Testis (tissue), 2 donors: ENCODE measurements around the gene KLHL3.

ENCODE experiments used
- POLR2A ChIP-seq: fragments of 450-650 bp; IDR thresholded peaks from one replicate; pipeline ENCODE4 v1.6.1; 2017; ENCODE audit warnings: antibody characterized with exemption, mild to moderate bottlenecking, moderate library complexity
- TF ChIP-seq, protein P1 (sequence below), 3 experiments: fragments of 450-650 bp in 2 of 3; fragments of 200-600 bp in 1 of 3; sonication (generic) in 1 of 3; IDR thresholded peaks; one replicate each; pipeline ENCODE4 v1.5.1; 2016 to 2019; ENCODE audit warnings: antibody characterized with exemption in 3 of 3, mild to moderate bottlenecking in 2 of 3, moderate library complexity in 1 of 3

DNA sequence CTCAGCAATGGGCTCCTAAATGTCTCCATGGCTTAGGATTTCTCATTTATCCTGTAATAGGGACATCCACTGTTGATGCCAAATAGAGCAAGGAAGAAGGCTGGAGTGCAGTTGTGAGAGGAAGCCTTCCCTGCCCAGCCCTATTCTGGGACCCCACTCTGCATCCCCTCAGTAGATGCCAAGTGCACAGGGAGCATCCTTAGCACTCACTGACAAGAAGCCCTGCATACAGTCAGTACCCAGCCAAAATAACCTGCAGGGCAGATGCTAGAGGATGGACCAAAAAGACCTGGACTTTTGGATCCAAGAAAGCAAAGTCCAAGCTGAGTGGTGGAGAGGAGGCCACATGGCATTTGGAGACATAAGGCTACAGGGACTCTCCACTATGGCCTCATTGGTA is 123.3 kb downstream of the KLHL3 start:
- TF ChIP-seq, protein P1, sequence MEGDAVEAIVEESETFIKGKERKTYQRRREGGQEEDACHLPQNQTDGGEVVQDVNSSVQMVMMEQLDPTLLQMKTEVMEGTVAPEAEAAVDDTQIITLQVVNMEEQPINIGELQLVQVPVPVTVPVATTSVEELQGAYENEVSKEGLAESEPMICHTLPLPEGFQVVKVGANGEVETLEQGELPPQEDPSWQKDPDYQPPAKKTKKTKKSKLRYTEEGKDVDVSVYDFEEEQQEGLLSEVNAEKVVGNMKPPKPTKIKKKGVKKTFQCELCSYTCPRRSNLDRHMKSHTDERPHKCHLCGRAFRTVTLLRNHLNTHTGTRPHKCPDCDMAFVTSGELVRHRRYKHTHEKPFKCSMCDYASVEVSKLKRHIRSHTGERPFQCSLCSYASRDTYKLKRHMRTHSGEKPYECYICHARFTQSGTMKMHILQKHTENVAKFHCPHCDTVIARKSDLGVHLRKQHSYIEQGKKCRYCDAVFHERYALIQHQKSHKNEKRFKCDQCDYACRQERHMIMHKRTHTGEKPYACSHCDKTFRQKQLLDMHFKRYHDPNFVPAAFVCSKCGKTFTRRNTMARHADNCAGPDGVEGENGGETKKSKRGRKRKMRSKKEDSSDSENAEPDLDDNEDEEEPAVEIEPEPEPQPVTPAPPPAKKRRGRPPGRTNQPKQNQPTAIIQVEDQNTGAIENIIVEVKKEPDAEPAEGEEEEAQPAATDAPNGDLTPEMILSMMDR (IDR thresholded peaks at IDR 0.05), result no peak
- no peak for TF ChIP-seq POLR2A
